Omental fat pad (tissue), 4 donors: ENCODE data around the gene RITA1. TPM values are rescaled to one million over a fixed set of nuclear protein-coding genes. Genes with fewer than 3 reads are reported as not detected.

Experiments used
- ATAC-seq: fragments of 150-250 bp; one replicate; pipeline ENCODE4 v1.9.1; 2016; ENCODE audit warnings: mild to moderate bottlenecking, moderate library complexity; ENCODE audit not compliant: low FRiP score
- DNase-seq: peaks from one replicate; pipeline ENCODE4 v3.0.0-alpha.2; 2019; ENCODE audit warnings: low spot score
- total RNA-seq, 4 donors: library from RNA; depleted of rRNA; stranded (reverse); fragments of >200 nt; gene quantifications; one replicate each; pipeline ENCODE4 v1.1.0, GENCODE V29; 2016
- TF ChIP-seq, protein P1 (sequence below), 3 donors: fragments of 450-650 bp; IDR thresholded peaks; one replicate each; pipeline ENCODE4 v1.5.1; 2016 to 2017; ENCODE audit warnings: antibody characterized with exemption in 3 of 3, mild to moderate bottlenecking in 3 of 3, moderate library complexity in 2 of 3

Gene RITA1, protein sequence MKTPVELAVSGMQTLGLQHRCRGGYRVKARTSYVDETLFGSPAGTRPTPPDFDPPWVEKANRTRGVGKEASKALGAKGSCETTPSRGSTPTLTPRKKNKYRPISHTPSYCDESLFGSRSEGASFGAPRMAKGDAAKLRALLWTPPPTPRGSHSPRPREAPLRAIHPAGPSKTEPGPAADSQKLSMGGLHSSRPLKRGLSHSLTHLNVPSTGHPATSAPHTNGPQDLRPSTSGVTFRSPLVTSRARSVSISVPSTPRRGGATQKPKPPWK
- total RNA-seq = 10 to 100 TPM in 3 of 4 donors, 1 to 10 TPM in 1; 7.9 to 14.3 (median 11.5) TPM

DNA sequence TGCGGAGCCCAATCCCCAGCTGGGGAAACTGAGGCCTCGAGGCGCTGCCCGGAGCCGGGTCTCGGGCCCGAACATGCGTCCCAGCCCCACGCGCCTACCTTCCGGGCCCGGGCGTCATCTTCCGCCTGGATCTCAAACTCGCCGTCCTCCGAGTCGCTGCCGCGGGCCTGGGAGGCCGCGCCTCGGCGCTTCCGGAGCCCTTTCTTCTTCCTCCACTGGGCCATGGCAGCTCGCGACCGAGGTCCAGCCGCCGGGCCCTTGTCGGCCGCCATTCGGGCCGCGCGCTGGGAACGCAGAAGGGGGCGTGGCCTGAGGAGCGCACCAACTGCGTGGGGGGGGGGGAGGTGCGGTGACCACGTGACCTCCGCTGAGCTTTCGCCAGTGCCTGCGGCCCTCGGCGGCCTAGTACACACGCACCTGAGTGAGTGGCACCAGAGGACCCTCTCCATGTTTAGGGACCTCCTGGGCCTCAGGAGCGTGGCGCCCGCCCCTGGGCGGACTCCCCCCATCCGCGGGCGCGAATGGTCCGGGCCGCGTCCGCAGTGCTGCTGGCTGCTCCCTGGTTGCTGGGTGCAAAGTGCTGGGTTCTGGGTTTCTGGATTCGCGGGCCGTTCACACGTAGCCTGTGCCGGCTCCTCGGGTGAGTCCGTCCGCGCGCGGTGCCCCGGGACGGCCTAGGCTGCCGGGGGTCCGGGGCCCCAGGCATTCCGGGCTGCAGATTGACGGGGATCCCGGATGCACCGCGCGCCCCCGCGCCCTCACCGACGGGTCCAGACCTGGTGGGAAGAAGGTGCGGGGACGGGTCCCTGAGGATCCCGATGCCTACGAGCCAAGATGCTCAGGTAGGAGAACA is at the start of gene RITA1, which contains the start of gene DDX54:
Gene RITA1 (plus strand): TSS at position 542 of the 853 bp plus-strand sequence. CDS start 1,026 bp downstream, outside the sequence.
Gene DDX54 (minus strand): TSS at position 299 of the 853 bp plus-strand sequence. CDS start 27 bp downstream, at position 272.
- TF ChIP-seq, protein P1, sequence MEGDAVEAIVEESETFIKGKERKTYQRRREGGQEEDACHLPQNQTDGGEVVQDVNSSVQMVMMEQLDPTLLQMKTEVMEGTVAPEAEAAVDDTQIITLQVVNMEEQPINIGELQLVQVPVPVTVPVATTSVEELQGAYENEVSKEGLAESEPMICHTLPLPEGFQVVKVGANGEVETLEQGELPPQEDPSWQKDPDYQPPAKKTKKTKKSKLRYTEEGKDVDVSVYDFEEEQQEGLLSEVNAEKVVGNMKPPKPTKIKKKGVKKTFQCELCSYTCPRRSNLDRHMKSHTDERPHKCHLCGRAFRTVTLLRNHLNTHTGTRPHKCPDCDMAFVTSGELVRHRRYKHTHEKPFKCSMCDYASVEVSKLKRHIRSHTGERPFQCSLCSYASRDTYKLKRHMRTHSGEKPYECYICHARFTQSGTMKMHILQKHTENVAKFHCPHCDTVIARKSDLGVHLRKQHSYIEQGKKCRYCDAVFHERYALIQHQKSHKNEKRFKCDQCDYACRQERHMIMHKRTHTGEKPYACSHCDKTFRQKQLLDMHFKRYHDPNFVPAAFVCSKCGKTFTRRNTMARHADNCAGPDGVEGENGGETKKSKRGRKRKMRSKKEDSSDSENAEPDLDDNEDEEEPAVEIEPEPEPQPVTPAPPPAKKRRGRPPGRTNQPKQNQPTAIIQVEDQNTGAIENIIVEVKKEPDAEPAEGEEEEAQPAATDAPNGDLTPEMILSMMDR (IDR thresholded peaks at IDR 0.05) = no peak
- DNase-seq (peak; percentile 54), ATAC-seq (peak; percentile 90)

DNA sequence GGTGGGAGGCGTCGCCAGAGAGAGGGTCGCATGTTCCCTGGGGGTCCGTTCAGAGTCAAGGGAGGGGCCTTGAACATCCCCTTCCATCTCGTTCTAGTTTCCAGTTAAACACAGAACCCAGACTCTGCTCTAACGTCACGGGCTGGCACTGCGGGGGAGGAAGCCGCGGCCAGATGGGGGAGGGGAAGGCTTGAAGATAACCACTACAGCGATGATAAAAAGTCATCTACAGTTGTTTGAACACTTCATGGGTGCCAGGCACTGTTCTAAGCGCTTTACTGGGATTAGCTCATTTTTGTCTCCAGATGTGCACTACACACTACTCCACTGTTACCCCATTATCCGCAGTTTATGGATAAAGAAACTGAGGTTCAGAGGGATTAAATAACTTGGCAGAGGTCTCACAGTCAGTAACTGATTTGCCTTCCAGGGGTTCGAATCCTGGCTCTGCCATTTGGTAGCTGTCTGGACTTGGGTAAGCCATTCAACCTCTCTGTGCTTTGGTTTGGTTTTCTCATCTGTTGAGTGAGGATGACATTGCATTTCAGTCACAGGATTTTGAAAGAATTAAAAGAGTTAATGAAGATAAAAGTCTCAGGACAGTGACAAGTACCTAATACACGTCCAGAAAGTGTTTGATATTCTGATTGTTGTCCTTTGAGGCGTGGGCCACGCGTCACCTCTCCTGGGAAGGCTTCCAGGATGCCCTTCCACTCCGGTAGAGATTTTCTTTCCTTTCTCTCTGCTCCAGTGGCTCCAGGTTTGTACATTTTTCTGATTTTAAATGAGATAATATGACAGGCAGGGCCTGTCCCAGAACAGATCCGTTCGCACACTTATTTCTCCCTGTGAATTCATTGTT is 49.2 kb upstream of the RITA1 start:
- TF ChIP-seq, protein P1 (IDR thresholded peaks at IDR 0.05) = no peak
- ATAC-seq (no peak), DNase-seq (no peak)

DNA sequence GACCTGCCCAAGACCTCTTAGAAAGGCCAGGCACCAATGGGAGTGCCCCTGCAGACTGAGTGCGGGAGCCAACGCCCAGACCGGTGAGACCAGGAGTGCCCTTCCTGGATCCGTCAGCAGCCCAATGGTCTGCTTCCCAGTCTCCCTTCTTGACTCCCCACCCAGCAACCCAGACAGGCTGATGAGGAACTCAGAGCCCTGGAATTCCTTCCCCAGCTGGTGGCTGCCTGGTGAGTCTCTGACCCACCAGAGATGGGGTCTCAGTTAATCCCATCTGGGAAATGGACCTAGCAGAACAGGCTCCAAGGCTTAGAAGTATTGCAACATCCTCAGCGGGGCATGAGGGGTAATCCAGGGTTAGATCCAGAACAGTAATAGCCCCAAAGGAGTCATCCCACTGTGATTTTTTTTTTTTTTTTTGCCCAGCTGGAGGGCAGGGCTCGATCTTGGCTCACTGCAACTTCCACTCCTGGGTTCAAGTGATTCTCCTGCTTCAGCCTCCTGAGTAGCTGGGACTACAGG is 48.5 kb upstream of the RITA1 start:
- TF ChIP-seq, protein P1 (IDR thresholded peaks at IDR 0.05) = no peak
- ATAC-seq (no peak), DNase-seq (no peak)

DNA sequence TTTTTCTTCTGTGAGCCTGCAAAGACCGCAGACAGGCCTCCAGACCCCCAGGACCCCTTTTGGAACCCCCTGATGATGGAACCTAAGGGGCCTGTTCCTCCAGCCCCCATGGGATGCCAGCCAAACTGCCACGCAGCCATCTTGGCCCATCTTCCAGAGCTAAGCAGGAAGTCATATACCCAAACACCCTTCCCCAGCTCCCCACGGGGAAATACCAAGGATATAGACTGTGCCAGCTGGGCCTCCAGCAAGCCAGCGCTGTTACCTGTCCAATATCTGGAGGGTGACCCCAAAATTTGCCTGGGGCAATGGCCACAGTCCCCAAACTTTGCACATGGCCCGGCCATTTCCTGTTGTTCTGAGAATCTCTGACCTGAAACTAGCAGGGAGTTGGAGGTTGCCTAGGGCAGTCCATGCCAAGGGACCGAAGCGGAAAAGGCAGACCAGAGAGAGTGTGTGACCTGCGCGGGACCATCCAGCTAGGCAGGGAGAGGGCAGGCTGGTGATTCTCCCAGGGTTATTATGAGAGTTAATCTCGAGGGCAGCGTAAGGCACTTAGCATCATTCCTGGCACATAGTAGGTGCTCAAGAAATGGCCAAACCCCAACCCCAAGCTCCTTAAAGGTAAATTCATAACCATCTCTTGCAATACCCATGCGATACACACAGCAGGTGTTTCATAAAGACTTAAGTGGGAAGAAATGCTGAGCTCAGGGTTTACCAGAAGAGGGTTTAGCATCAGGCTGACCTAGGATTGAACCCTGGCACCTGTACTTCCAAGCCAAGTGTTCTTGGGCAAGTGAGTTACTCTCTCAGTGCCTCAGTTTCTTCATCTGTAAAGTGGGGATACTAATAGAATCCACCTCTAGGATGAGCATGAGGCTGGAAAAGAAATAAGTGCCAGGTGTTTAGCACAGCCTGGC is 47.4 kb upstream of the RITA1 start:
- TF ChIP-seq, protein P1 (IDR thresholded peaks at IDR 0.05) = no peak
- DNase-seq (no peak), ATAC-seq (no peak)

DNA sequence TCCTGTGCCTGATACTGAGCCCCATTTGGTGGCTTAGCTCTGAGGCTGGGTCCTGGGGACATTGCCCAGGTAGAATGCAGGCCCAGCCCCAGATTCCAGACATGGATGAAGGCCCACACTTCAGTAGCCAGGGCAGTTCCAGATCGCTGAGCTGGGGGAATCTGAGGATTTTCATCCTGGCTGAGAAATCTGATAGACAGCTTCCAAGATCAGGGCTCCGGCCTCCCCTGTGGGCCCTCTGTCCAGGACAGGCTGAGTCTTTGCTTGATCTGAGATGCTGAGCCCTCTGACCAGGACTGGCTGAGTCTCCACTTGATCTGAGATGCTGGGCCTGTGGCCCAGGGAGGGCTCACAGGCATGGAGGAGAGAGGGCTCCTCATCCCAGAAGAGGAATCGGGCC is 46.7 kb upstream of the RITA1 start:
- TF ChIP-seq, protein P1 (IDR thresholded peaks at IDR 0.05) = no peak
- no peak for ATAC-seq
- DNase-seq = no peak
